Erythroblast (primary cell): ENCODE results near the gene SOCS3.

Source experiments
- GATA1 ChIP-seq: IDR thresholded peaks from 2 replicates; pipeline ENCODE4 v1.6.1; 2011; ENCODE audit warnings: low read depth, mild to moderate bottlenecking, control low read depth, low read length, moderate library complexity
- POLR2A ChIP-seq: IDR thresholded peaks from 2 replicates; pipeline ENCODE4 v1.6.1; 2011; ENCODE audit warnings: mild to moderate bottlenecking, low read length

GRCh38 chr17:78407387-78408000 lies 47.6 kb upstream of the SOCS3 start:
- TF ChIP-seq POLR2A (no peak), GATA1 (no peak)
